OCI-LY3 (cell line): Measurements from ENCODE around the gene R3HDM4.

Experiments used
- H2AFZ ChIP-seq: fragments of 200-600, 300-600 bp; shearing (Covaris generic); 2 replicates; pipeline ENCODE4 v1.6.0; 2014; ENCODE audit warnings: antibody characterized with exemption, low read depth, low read length
- H3K27ac ChIP-seq: fragments of 200-600, 300-600 bp; sonication (generic); 2 replicates; pipeline ENCODE4 v1.5.1; 2014; ENCODE audit warnings: mild to moderate bottlenecking, low read length, moderate library complexity, mixed read lengths
- H3K27me3 ChIP-seq: fragments of 200-600, 300-600 bp; sonication (generic); 2 replicates; pipeline ENCODE4 v1.6.1; 2014; ENCODE audit warnings: low read depth, low read length, mixed read lengths
- H3K36me3 ChIP-seq: fragments of 200-600, 300-600 bp; sonication (generic); replicated peaks from 2 replicates; pipeline ENCODE3; 2014; ENCODE audit warnings: low read depth, low read length, mixed read lengths
- H3K4me1 ChIP-seq: fragments of 300-600, 200-600 bp; sonication (generic); 2 replicates; pipeline ENCODE4 v1.6.1; 2014; ENCODE audit warnings: low read length, mixed read lengths
- H3K4me2 ChIP-seq: fragments of 200-600, 300-600 bp; sonication (generic); 2 replicates; pipeline ENCODE4 v1.6.1; 2014; ENCODE audit warnings: low read length, mixed read lengths
- H3K4me3 ChIP-seq: fragments of 300-600, 200-600 bp; sonication (generic); 2 replicates; pipeline ENCODE4 v1.5.1; 2014; ENCODE audit warnings: antibody characterized with exemption, mild to moderate bottlenecking, low read length, moderate library complexity
- H3K79me2 ChIP-seq: fragments of 300-600, 200-600 bp; shearing (Covaris generic); 2 replicates; pipeline ENCODE4 v1.6.1; 2014; ENCODE audit warnings: mild to moderate bottlenecking, low read length, mixed read lengths
- H3K9ac ChIP-seq: fragments of 300-600, 200-600 bp; shearing (Covaris generic); 2 replicates; pipeline ENCODE4 v1.6.0; 2014; ENCODE audit warnings: mild to moderate bottlenecking, low read length, moderate library complexity
- H3K9me3 ChIP-seq: fragments of 200-600, 300-600 bp; shearing (Covaris generic); 2 replicates; pipeline ENCODE4 v1.6.1; 2014; ENCODE audit warnings: low read length, mixed read lengths; ENCODE audit not compliant: insufficient read depth
- H4K20me1 ChIP-seq: fragments of 200-600, 300-600 bp; sonication (generic); 2 replicates; pipeline ENCODE4 v1.6.1; 2016; ENCODE audit warnings: low read length, mixed read lengths; ENCODE audit not compliant: insufficient read depth
- CTCF ChIP-seq: fragments of 200-600, 300-600 bp; sonication (generic); IDR thresholded peaks from 2 replicates; pipeline ENCODE4 v1.5.1; 2014; ENCODE audit warnings: antibody characterized with exemption, low read length, low read depth
- EZH2phosphoT487 ChIP-seq: fragments of 200-600 bp; shearing (Covaris generic); IDR thresholded peaks from 2 replicates; pipeline ENCODE4 v1.6.1; 2018; ENCODE audit warnings: antibody characterized with exemption, mixed run types, low read depth

Gene R3HDM4

GRCh38 chr19:902446-903226 lies 10.4 kb downstream of the R3HDM4 start:
- Histone ChIP-seq H3K27me3 (no peaks in the 10 kb centered on the region), H3K9ac (no peak overlapping the region), H3K27ac (no peak overlapping the region), H3K4me1 (peaks cover 21% of the 10 kb centered on the region), H4K20me1 (peaks cover 60% of the 10 kb centered on the region), H3K4me3 (no peak overlapping the region), H3K9me3 (no peaks in the 10 kb centered on the region), H3K79me2 (peaks cover 61% of the 10 kb centered on the region), H3K4me2 (no peak overlapping the region), H2AFZ (no peak overlapping the region), H3K36me3 (peaks cover 52% of the 10 kb centered on the region)
- TF ChIP-seq EZH2phosphoT487 (no peak), CTCF (no peak)

GRCh38 chr19:902093-902370 lies 11.0 kb downstream of the R3HDM4 start:
- H4K20me1 ChIP-seq: peaks cover 60% of the 10 kb centered on the region
- no peak for TF ChIP-seq CTCF
- TF ChIP-seq EZH2phosphoT487: no peak
- no peaks in the 10 kb centered on the region for H3K27me3 ChIP-seq
- no peak overlapping the region for H3K4me3 ChIP-seq
- H3K36me3 ChIP-seq: peaks cover 56% of the 10 kb centered on the region
- no peak overlapping the region for H3K27ac ChIP-seq
- H3K4me2 ChIP-seq: no peak overlapping the region
- H3K9me3 ChIP-seq: no peaks in the 10 kb centered on the region
- no peak overlapping the region for H3K9ac ChIP-seq
- H3K4me1 ChIP-seq: peaks cover 15% of the 10 kb centered on the region
- H3K79me2 ChIP-seq: peaks cover 55% of the 10 kb centered on the region
- H2AFZ ChIP-seq: no peak overlapping the region

DNA sequence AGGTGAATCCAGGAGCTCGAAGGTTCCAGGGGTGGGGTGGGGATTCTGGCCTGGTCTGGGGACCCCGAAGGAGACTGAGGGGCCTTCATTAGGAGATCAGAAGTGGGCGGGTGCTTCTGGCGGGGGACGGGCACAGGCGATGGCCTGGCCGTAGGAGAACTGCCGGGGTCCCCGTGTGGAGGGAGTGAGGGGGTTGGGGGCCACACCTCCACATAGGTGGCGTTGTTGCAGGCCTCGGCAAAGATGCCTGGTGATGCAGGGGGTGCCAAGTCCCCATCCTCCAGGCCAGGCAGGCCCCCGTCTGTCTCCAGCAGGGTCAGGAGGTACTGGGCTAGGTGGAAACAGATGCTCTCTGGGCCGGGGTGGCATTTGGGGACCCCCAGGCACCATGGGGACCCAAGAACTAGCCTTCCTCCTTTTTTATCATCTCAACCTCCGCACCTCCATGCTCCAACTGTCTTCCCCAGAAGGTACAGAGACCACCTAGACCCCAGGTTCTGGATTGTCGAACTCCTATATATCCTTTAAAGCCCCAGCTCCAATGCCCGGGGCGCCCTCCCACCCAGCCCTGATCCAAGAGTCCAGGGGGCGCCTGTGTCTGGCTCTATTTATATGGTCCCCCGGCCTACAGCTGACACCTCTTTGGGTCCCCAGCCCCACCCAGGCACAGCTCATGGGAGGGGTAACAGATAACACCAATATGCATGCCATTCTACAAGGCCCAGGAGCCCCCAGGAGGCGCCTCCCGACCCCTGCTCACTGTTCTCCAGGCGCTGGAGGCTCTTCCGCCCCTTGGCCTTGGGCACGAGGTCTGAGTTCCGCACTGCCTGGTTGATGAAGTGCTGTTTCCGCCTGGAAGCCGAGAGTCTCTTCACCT lies 11.6 kb downstream of the R3HDM4 start:
- Histone ChIP-seq H2AFZ (no peak overlapping the region), H3K36me3 (peaks cover 56% of the 10 kb centered on the region), H3K4me2 (no peak overlapping the region), H3K27ac (no peak overlapping the region), H3K4me3 (no peak overlapping the region), H3K79me2 (peaks cover 50% of the 10 kb centered on the region), H3K27me3 (no peaks in the 10 kb centered on the region), H4K20me1 (peaks cover 60% of the 10 kb centered on the region), H3K9me3 (no peaks in the 10 kb centered on the region), H3K9ac (no peak overlapping the region), H3K4me1 (peaks cover 10% of the 10 kb centered on the region)
- no peak for TF ChIP-seq EZH2phosphoT487
- TF ChIP-seq CTCF: no peak
